Adrenal gland (tissue), 12 donors: ENCODE measurements around the gene MAP3K7CL. TPM values are rescaled to one million over a fixed set of nuclear protein-coding genes. Genes with fewer than 3 reads are reported as not detected.

ENCODE experiments used
- DNase-seq, 7 donors: peaks; one replicate each; pipeline ENCODE4 v3.0.0-alpha.2; 2019 to 2020
- H3K27ac ChIP-seq, 5 donors: fragments of 200-600 bp; sonication (generic) in 4 of 5; 1 replicate in 3 of 5; 2 replicates in 2 of 5; pipeline versions ENCODE4 v1.5.1 to v1.8.0; 2016 to 2020; ENCODE audit warnings: mild to moderate bottlenecking in 1 of 5
- H3K27me3 ChIP-seq: fragments of 200-600 bp; 2 replicates; pipeline ENCODE4 v1.8.0; 2021
- H3K36me3 ChIP-seq, 2 donors: fragments of 200-600 bp; replicated peaks in 1 of 2; 1 replicate in 1 of 2; 2 replicates in 1 of 2; pipeline versions ENCODE4 v1.5.1 to v1.8.0; 2018 to 2022
- H3K4me1 ChIP-seq, 2 donors: fragments of 200-600 bp; replicated peaks in 1 of 2; 1 replicate in 1 of 2; 2 replicates in 1 of 2; pipeline versions ENCODE4 v1.5.1 to v1.8.0; 2018 to 2021
- H3K4me3 ChIP-seq, 4 donors: fragments of 200-600 bp; sonication (generic) in 3 of 4; one replicate each; pipeline ENCODE4 v1.5.1; 2016 to 2018
- H3K9me3 ChIP-seq, 3 donors: fragments of 200-600 bp; sonication (generic) in 1 of 3; replicated peaks in 1 of 3; 1 replicate in 2 of 3; 2 replicates in 1 of 3; pipeline versions ENCODE4 v1.5.1 to v1.8.0; 2016 to 2021
- POLR2A ChIP-seq, 2 donors: fragments of 450-650 bp; IDR thresholded peaks; one replicate each; pipeline ENCODE4 v1.6.1; 2017; ENCODE audit warnings: antibody characterized with exemption in 2 of 2, mild to moderate bottlenecking in 2 of 2, moderate library complexity in 1 of 2
- WGBS, 4 donors: extraction: QIAGEN DNeasy Blood & Tissue Kit in 2 of 4; methylation state at CpG; one replicate each; pipeline versions ENCODE4 v1.1.5 to v1.1.7; 2013 to 2017; 5-methylcytosine and 5-hydroxymethylcytosine counted together
- intact Hi-C, 2 donors: fragments of 100-400 bp; cut with DNase I; formaldehyde crosslinking; loops; one replicate each; pipeline versions ENCODE4 v1.14.1 to v1.15.0; 2022 to 2023
- polyA plus RNA-seq, 3 donors: library from polyadenylated mRNA; stranded (reverse); fragments of 200-250 nt in 2 of 3; fragments of 350-450 nt in 1 of 3; fragmentation: Illumina TruSeq in 1 of 3; extraction: RNeasy Lipid Tissue Mini Kit (QIAGEN cat#74804) in 1 of 3; gene quantifications; one replicate each; pipeline ENCODE4 v1.2.3, GENCODE V29; 2013 to 2014
- total RNA-seq, 9 donors: library from RNA; depleted of rRNA in 4 of 9; stranded (reverse); fragments of >200 nt in 4 of 9; fragments of 120-200 nt in 1 of 9; fragmentation: NEBNext Ultra II Directional in 1 of 9; extraction: Animal tissue kit (Norgen Biotek cat#: 25700) in 1 of 9; gene quantifications; one replicate each; pipeline versions ENCODE4 v1.1.0 to v1.2.4, GENCODE V29; 2013 to 2023
- TF ChIP-seq, protein P1 (sequence below), 6 experiments: fragments of 450-650 bp in 4 of 6; fragments of 200-600 bp in 2 of 6; sonication (generic) in 1 of 6; IDR thresholded peaks; 1 replicate in 5 of 6; 2 replicates in 1 of 6; pipeline versions ENCODE4 v1.5.1 to v1.8.0; 2016 to 2021; ENCODE audit warnings: antibody characterized with exemption in 6 of 6, mild to moderate bottlenecking in 2 of 6, moderate library complexity in 1 of 6
- donor health status: healthy with polysubstance abuse.
- donor health status: Bipolar disorder and iron deficiency.
- donor health status: DM: yes; HTN: yes; CAD: no.
- donor health status: DM: no; HTN: no; CAD: no.
- donor health status: DM: no; HTN: no; CAD: no.
- donor health status: DM: yes; HTN: yes; CAD: no.

MAP3K7CL gene
- total and polyA plus RNA-seq, 12 donors: 3.6 to 29.5 (median 16.9) TPM

DNA sequence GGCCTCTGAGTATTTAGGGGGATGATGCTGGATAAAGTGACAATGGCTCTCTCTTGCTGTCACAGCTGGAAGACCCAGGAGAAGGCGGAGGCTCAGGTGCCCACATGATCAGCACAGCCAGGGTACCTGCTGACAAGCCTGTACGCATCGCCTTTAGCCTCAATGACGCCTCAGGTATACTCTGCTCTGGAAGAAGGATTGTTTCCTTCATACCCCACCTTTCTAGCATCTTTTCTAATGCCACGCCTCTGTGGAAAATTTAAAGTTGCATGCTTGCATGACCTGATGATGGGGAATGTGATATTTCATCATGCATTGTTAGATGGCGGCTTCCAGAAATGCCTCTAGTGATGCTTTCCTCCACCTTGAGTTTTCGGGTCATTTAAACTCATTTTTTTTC is 2.8 kb downstream of the MAP3K7CL start:
- 94 to 100% (median 96%) methylated on average over 7 of the region's 7 CpGs for WGBS, 4 donors
- Histone ChIP-seq H3K9me3 (no peaks in the 10 kb centered on the region), H3K36me3 (no peaks in the 10 kb centered on the region), H3K4me3 (no peak overlapping the region), H3K27ac (no peak overlapping the region), H3K4me1 (no peaks in the 10 kb centered on the region), H3K27me3 (no peaks in the 10 kb centered on the region)
- no peak for DNase-seq
- TF ChIP-seq, protein P1, sequence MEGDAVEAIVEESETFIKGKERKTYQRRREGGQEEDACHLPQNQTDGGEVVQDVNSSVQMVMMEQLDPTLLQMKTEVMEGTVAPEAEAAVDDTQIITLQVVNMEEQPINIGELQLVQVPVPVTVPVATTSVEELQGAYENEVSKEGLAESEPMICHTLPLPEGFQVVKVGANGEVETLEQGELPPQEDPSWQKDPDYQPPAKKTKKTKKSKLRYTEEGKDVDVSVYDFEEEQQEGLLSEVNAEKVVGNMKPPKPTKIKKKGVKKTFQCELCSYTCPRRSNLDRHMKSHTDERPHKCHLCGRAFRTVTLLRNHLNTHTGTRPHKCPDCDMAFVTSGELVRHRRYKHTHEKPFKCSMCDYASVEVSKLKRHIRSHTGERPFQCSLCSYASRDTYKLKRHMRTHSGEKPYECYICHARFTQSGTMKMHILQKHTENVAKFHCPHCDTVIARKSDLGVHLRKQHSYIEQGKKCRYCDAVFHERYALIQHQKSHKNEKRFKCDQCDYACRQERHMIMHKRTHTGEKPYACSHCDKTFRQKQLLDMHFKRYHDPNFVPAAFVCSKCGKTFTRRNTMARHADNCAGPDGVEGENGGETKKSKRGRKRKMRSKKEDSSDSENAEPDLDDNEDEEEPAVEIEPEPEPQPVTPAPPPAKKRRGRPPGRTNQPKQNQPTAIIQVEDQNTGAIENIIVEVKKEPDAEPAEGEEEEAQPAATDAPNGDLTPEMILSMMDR (IDR thresholded peaks at IDR 0.05): no peak
- intact Hi-C loops: no loop called here

DNA sequence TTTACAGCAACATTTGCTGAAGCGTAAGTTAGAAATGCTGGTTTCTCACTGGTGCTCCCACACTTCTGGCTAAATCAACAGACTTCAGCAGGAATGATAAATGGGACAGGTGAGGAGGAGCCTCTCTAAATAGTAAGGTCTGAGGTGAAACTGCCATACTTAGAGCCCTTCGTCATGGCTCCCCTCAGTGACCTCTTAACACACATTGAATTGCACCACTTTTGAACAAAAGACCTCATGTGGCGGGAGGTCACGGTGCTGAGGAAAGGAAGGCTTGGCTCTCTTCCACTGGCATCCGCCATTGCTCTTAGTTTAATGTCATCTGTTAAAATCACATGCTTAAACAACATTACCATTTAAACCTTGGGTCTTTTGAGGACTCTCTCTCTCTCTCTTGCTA is 3.4 kb downstream of the MAP3K7CL start:
- intact Hi-C loops: no loop called here
- H3K9me3 ChIP-seq: no peaks in the 10 kb centered on the region
- H3K27ac ChIP-seq: no peak overlapping the region
- no peaks in the 10 kb centered on the region for H3K4me1 ChIP-seq
- WGBS, 4 donors: 91 to 95% (median 92%) methylated on average over 5 of the region's 5 CpGs
- TF ChIP-seq POLR2A (IDR thresholded peaks at IDR 0.05): no peak
- TF ChIP-seq, protein P1 (IDR thresholded peaks at IDR 0.05): no peak
- no peaks in the 10 kb centered on the region for H3K36me3 ChIP-seq
- H3K27me3 ChIP-seq: no peaks in the 10 kb centered on the region
- no peak for DNase-seq
- H3K4me3 ChIP-seq: no peak overlapping the region

DNA sequence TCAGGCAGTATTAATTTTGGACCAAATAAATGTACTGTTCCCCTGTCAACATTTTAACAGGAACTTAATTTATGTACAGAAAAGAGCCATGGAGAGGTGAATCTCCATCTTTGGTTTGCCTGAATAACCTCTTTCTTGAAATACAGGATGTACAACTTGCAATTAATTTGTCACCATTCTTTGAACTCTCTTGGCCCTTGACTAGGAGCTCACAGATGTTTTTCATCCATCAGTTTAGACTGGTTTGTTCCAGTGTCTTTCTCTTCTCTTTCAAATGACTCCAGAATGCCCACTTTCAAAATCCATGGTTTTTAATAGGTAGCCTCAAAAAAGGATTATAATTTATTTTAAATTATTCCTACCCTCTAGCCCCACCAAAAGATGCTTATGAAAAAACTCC is 5.0 kb downstream of the MAP3K7CL start:
- no peak for DNase-seq
- no peaks in the 10 kb centered on the region for H3K27me3 ChIP-seq
- H3K4me3 ChIP-seq: no peak overlapping the region
- no peak for TF ChIP-seq POLR2A (IDR thresholded peaks at IDR 0.05)
- TF ChIP-seq, protein P1 (IDR thresholded peaks at IDR 0.05): no peak
- H3K27ac ChIP-seq: no peak overlapping the region
- no peaks in the 10 kb centered on the region for H3K4me1 ChIP-seq
- no peaks in the 10 kb centered on the region for H3K36me3 ChIP-seq
- H3K9me3 ChIP-seq: no peaks in the 10 kb centered on the region
- intact Hi-C loops: no loop called here

DNA sequence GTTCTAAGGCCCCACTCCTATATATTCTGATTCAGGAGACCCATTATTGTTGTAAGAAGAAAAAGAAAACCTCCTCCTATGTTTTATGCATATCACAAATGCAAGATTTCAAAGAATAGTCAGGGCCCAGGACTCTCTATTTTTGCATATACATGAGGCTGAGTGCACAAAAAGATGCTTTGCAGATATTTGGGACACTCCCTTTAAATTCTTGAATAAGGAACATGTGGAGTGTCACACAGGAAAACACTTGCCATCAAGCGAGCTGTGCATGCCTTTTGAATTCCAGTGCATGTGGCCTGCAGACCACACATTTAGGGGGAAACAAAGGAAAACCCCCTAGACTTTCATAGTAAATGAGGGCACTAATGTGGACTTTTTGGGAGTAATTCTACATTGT is 5.6 kb downstream of the MAP3K7CL start:
- Histone ChIP-seq H3K27ac (no peak overlapping the region), H3K27me3 (no peaks in the 10 kb centered on the region), H3K36me3 (no peaks in the 10 kb centered on the region), H3K4me1 (no peaks in the 10 kb centered on the region), H3K9me3 (no peaks in the 10 kb centered on the region), H3K4me3 (no peak overlapping the region)
- 57 to 100% (median 92%) methylated on average over 1 of the region's 1 CpG for WGBS, 4 donors
- DNase-seq: no peak
- TF ChIP-seq POLR2A (IDR thresholded peaks at IDR 0.05): no peak
- TF ChIP-seq, protein P1 (IDR thresholded peaks at IDR 0.05): no peak
- intact Hi-C loops: no loop called here
